ENCODE results near the gene CBLL1. TPM values are rescaled to one million over a fixed set of nuclear protein-coding genes. Genes with fewer than 3 reads are reported as not detected.

Gene CBLL1
- total and polyA plus RNA-seq, 2 donors (not counting 1 experiment from before 2014, with no cell fraction given) = 22.1 to 57.2 TPM

GRCh38 chr7:107712025-107712424 is 31.9 kb upstream of the CBLL1 start:
- no peak overlapping the region for H2AFZ ChIP-seq (ENCODE audit: insufficient read depth, low read depth, low read length, poor library complexity, severe bottlenecking)
- ChIA-PET POLR2A (no interaction called here), CTCF (interaction anchor here (1.1 to 4.8 kb wide), 2 partner anchors 12 to 244 kb away, joined by 3 to 15 read pairs; no protein-coding TSS in a partner anchor)
- ATAC-seq (ENCODE audit: low read depth) (no peak), DNase-seq (no peak)
- H3K27ac ChIP-seq (ENCODE audit: low read length in 2 of 2) = no peak overlapping the region
- TF ChIP-seq EZH2 (IDR thresholded peaks at IDR 0.05; ENCODE audit: borderline replicate concordance, insufficient read depth, low read depth, low read length, poor library complexity, severe bottlenecking) (no peak), CTCF (IDR thresholded peaks at IDR 0.05) (no peak)
- H3K9ac ChIP-seq (ENCODE audit: low read length) = no peak overlapping the region
- Mint-ChIP-seq H3K4me3 (no peak overlapping the region), H3K27me3 (peaks cover 6% of the 10 kb centered on the region), H3K9me3 (ENCODE audit: insufficient read depth) (no peaks in the 10 kb centered on the region), H3K27ac (no peak overlapping the region), H3K4me1 (no peaks in the 10 kb centered on the region)
- no CpG with 5 or more reads among the region's 1 CpG for WGBS (ENCODE audit: insufficient coverage)
- no peak overlapping the region for H3K4me2 ChIP-seq (replicated peaks; ENCODE audit: low read depth, low read length, poor library complexity, severe bottlenecking)
- intact Hi-C loops (cut with micrococcal nuclease) = no loop called here
- no peaks in the 10 kb centered on the region for H3K4me1 ChIP-seq (ENCODE audit: control insufficient read depth in 2 of 2, insufficient read depth in 2 of 2, low read length in 2 of 2)
- no peaks in the 10 kb centered on the region for H3K27me3 ChIP-seq (replicated peaks in 1 of 4; ENCODE audit: control extremely low read depth in 1 of 4, control insufficient read depth in 3 of 4, insufficient read depth in 4 of 4, low read length in 3 of 4)
- no peaks in the 10 kb centered on the region for H3K9me3 ChIP-seq (ENCODE audit: control extremely low read depth in 1 of 3, control insufficient read depth in 2 of 3, insufficient read depth in 1 of 3, low read length in 2 of 3)
- no peaks in the 10 kb centered on the region for H3K79me2 ChIP-seq (ENCODE audit: control insufficient read depth, insufficient read depth, low read length)
- H3K36me3 ChIP-seq (replicated peaks in 1 of 2; ENCODE audit: control extremely low read depth in 1 of 2, control insufficient read depth in 1 of 2, extremely low read depth in 1 of 2, insufficient read depth in 2 of 2, low read length in 1 of 2) = no peaks in the 10 kb centered on the region
- no peak overlapping the region for H3K4me3 ChIP-seq (ENCODE audit: control extremely low read depth in 1 of 5, extremely low read depth in 1 of 5, insufficient read depth in 1 of 5, low read depth in 2 of 5, low read length in 4 of 5)
- H4K20me1 ChIP-seq (ENCODE audit: control insufficient read depth, insufficient read depth, low read length, poor library complexity, severe bottlenecking) = no peaks in the 10 kb centered on the region

DNA sequence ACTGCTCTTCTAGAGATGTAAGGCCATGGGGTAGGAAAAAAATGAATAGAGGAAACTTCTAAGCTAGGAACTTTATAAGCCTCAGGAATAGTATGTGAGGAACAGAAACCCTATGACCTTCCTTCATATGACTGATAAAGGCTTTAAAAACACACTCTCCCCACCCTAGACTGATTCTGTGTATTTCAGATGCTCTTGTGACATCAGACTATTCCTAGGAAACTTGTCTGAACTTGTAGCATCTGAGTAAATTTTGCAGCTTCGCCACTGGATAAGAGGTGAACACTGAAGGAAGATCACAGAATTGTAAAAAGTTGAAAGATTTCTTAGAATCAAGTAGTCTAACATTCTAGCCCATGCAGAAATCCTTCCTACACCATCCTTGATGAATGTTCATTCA is 31.0 kb upstream of the CBLL1 start:
- ChIA-PET CTCF (interaction anchor here (1.1 to 4.8 kb wide), 2 partner anchors 11 to 245 kb away, joined by 3 to 15 read pairs; no protein-coding TSS in a partner anchor), POLR2A (no interaction called here)
- no peaks in the 10 kb centered on the region for H3K4me1 Mint-ChIP-seq
- H4K20me1 ChIP-seq (ENCODE audit: control insufficient read depth, insufficient read depth, low read length, poor library complexity, severe bottlenecking) = no peaks in the 10 kb centered on the region
- H3K79me2 ChIP-seq (ENCODE audit: control insufficient read depth, insufficient read depth, low read length) = no peaks in the 10 kb centered on the region
- no peaks in the 10 kb centered on the region for H3K9me3 Mint-ChIP-seq (ENCODE audit: insufficient read depth)
- H3K27ac ChIP-seq (ENCODE audit: low read length in 2 of 2) = no peak overlapping the region
- H3K4me3 Mint-ChIP-seq = no peak overlapping the region
- no peaks in the 10 kb centered on the region for H3K36me3 ChIP-seq (replicated peaks in 1 of 2; ENCODE audit: control extremely low read depth in 1 of 2, control insufficient read depth in 1 of 2, extremely low read depth in 1 of 2, insufficient read depth in 2 of 2, low read length in 1 of 2)
- no peak for TF ChIP-seq CTCF (IDR thresholded peaks at IDR 0.05)
- no peak for TF ChIP-seq EZH2 (IDR thresholded peaks at IDR 0.05; ENCODE audit: borderline replicate concordance, insufficient read depth, low read depth, low read length, poor library complexity, severe bottlenecking)
- WGBS (ENCODE audit: insufficient coverage) = no CpG with 5 or more reads among the region's 1 CpG
- no peaks in the 10 kb centered on the region for H3K4me1 ChIP-seq (ENCODE audit: control insufficient read depth in 2 of 2, insufficient read depth in 2 of 2, low read length in 2 of 2)
- no peak overlapping the region for H3K9ac ChIP-seq (ENCODE audit: low read length)
- H3K4me2 ChIP-seq (replicated peaks; ENCODE audit: low read depth, low read length, poor library complexity, severe bottlenecking) = no peak overlapping the region
- H2AFZ ChIP-seq (ENCODE audit: insufficient read depth, low read depth, low read length, poor library complexity, severe bottlenecking) = no peak overlapping the region
- intact Hi-C loops (cut with micrococcal nuclease) = no loop called here
- no peak overlapping the region for H3K4me3 ChIP-seq (ENCODE audit: control extremely low read depth in 1 of 5, extremely low read depth in 1 of 5, insufficient read depth in 1 of 5, low read depth in 2 of 5, low read length in 4 of 5)
- H3K27me3 Mint-ChIP-seq = peaks cover 6% of the 10 kb centered on the region
- H3K27me3 ChIP-seq (replicated peaks in 1 of 4; ENCODE audit: control extremely low read depth in 1 of 4, control insufficient read depth in 3 of 4, insufficient read depth in 4 of 4, low read length in 3 of 4) = no peaks in the 10 kb centered on the region
- H3K27ac Mint-ChIP-seq = no peak overlapping the region
- ATAC-seq (ENCODE audit: low read depth) (no peak), DNase-seq (no peak)
- H3K9me3 ChIP-seq (ENCODE audit: control extremely low read depth in 1 of 3, control insufficient read depth in 2 of 3, insufficient read depth in 1 of 3, low read length in 2 of 3) = no peaks in the 10 kb centered on the region

All from B cell (primary cell).